PFSK-1 (cell line): ENCODE measurements around the gene EXD3.

Experiments used
- FOXP2 ChIP-seq: optimal IDR thresholded peaks from 2 replicates; pipeline ENCODE3; 2011; ENCODE audit warnings: borderline replicate concordance, control low read depth, inconsistent platforms; ENCODE audit not compliant: insufficient read depth; ENCODE audit errors: extremely low read length, extremely low read depth
- POLR2AphosphoS5 ChIP-seq: IDR thresholded peaks from 2 replicates; pipeline ENCODE4 v1.6.1; 2012; ENCODE audit warnings: low read depth, mild to moderate bottlenecking, control low read depth, low read length, moderate library complexity
- REST ChIP-seq, 2 experiments: IDR thresholded peaks; 2 replicates each; pipeline versions ENCODE4 v1.6.1 to v1.8.0; 2011 to 2012; ENCODE audit warnings: low read depth in 2 of 2, low read length in 2 of 2, control low read depth in 1 of 2, inconsistent platforms in 1 of 2, mild to moderate bottlenecking in 1 of 2, moderate library complexity in 1 of 2; ENCODE audit not compliant: insufficient read depth in 1 of 2
- SIN3A ChIP-seq: IDR thresholded peaks from 2 replicates; pipeline ENCODE4 v1.6.1; 2012; ENCODE audit warnings: mild to moderate bottlenecking, low read length, moderate library complexity, borderline replicate concordance; ENCODE audit not compliant: insufficient read depth
- TAF1 ChIP-seq: IDR thresholded peaks from 2 replicates; pipeline ENCODE4 v1.6.1; 2012; ENCODE audit warnings: low read length, control low read depth, borderline replicate concordance; ENCODE audit not compliant: insufficient read depth

The EXD3 gene

GRCh38 chr9:137273611-137274320 is 149.2 kb downstream of the EXD3 start:
- no peak for TF ChIP-seq SIN3A
- no peak for TF ChIP-seq POLR2AphosphoS5
- no peak for TF ChIP-seq REST (IDR thresholded peaks at IDR 0.05; ENCODE audit: insufficient read depth in 1 of 2, low read depth in 2 of 2, low read length in 2 of 2)
- no peak for TF ChIP-seq FOXP2
- no peak for TF ChIP-seq TAF1

GRCh38 chr9:137273095-137273490 is 149.9 kb downstream of the EXD3 start:
- TF ChIP-seq FOXP2 (no peak), SIN3A (no peak), TAF1 (no peak), POLR2AphosphoS5 (no peak), REST (IDR thresholded peaks at IDR 0.05; ENCODE audit: insufficient read depth in 1 of 2, low read depth in 2 of 2, low read length in 2 of 2) (no peak)

- no peak for TF ChIP-seq REST (IDR thresholded peaks at IDR 0.05; ENCODE audit: insufficient read depth in 1 of 2, low read depth in 2 of 2, low read length in 2 of 2)
- TF ChIP-seq POLR2AphosphoS5, result no peak
- no peak for TF ChIP-seq FOXP2
- no peak for TF ChIP-seq SIN3A
- TF ChIP-seq TAF1, result no peak
Observed at GRCh38 chr9:137272241-137273094, 150.5 kb downstream of the EXD3 start.

- no peak for TF ChIP-seq SIN3A
- TF ChIP-seq TAF1, result no peak
- no peak for TF ChIP-seq REST (IDR thresholded peaks at IDR 0.05; ENCODE audit: insufficient read depth in 1 of 2, low read depth in 2 of 2, low read length in 2 of 2)
- TF ChIP-seq POLR2AphosphoS5, result no peak
- TF ChIP-seq FOXP2, result no peak
Observed at GRCh38 chr9:137271696-137272076, 151.3 kb downstream of the EXD3 start.
